HEK293T (cell line): Measurements from ENCODE around the gene KRT80.

Experiments
- BHLHE40 ChIP-seq: fragments of 450-650 bp; IDR thresholded peaks from 2 replicates; pipeline ENCODE4 v1.6.1; 2016; ENCODE audit warnings: mild to moderate bottlenecking, moderate library complexity, borderline replicate concordance
- CTBP1 ChIP-seq: fragments of 450-650 bp; IDR thresholded peaks from 2 replicates; pipeline ENCODE4 v1.6.1; 2016; ENCODE audit warnings: borderline replicate concordance
- FOXA1 ChIP-seq: fragments of 450-650 bp; IDR thresholded peaks from 2 replicates; pipeline ENCODE4 v1.6.1; 2016; ENCODE audit warnings: mild to moderate bottlenecking
- FOXK2 ChIP-seq: fragments of 450-650 bp; IDR thresholded peaks from 2 replicates; pipeline ENCODE4 v1.6.1; 2016; ENCODE audit warnings: mild to moderate bottlenecking
- FOXM1 ChIP-seq: fragments of 450-650 bp; IDR thresholded peaks from 2 replicates; pipeline ENCODE4 v1.6.1; 2017; ENCODE audit warnings: mild to moderate bottlenecking, borderline replicate concordance
- HDGF ChIP-seq: fragments of 450-650 bp; IDR thresholded peaks from 2 replicates; pipeline ENCODE4 v1.6.1; 2017; ENCODE audit warnings: antibody characterized with exemption, borderline replicate concordance
- L3MBTL2 ChIP-seq: fragments of 450-650 bp; conservative IDR thresholded peaks from 2 replicates; pipeline ENCODE4 v1.6.1; 2016; ENCODE audit warnings: mild to moderate bottlenecking
- SP1 ChIP-seq: fragments of 450-650 bp; IDR thresholded peaks from 2 replicates; pipeline ENCODE4 v1.6.1; 2017
- TARDBP ChIP-seq: fragments of 450-650 bp; IDR thresholded peaks from 2 replicates; pipeline ENCODE4 v1.6.1; 2016
- ZNF384 ChIP-seq: fragments of 450-650 bp; IDR thresholded peaks from 2 replicates; pipeline ENCODE4 v1.6.1; 2016
- TF ChIP-seq, protein P1 (sequence below): fragments of 450-650 bp; IDR thresholded peaks from 2 replicates; pipeline ENCODE4 v1.6.1; 2016

DNA sequence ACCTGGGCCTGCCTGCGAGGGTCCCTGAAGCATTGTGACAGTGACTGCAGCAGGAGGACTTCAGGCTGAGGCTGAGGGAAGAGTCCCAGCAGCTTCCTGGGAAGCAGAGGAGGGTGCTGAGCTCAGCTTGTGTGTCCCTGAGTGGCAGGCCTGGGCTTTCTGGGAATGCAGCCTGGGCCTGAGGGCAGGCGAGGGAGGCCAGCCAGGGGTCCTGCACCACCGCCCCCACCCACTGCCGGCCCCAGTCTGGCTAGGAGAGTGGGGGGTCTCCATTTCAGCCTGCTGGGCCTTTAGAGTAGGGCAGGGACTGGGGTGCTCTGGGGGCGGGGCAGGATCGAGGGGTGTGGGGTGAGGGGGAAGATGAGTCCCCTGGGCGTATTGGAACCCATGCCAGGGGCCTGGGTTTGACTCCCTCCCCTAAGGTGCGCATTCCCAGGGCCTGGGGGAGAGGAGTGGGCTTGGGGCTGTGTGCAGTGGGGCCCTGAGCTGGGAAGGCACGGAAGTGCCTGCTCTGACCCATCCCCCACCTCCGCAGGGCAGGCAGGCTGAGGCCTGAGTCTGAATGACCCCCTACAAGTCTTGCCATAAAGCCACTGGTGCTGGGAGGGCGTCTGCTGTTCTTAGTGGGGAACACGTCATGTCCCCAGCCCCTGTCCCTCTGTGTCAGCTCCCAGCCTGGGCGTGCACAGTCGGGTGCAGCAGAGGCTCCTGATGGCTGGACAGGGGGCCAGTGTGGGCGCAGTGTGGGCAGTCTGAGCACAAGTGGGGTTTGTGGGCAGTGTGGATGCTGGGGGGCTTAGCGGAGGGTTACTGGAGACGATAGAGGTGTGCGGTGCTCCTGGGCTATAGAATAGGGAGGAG, 46.4 kb downstream of the KRT80 start:
- TF ChIP-seq BHLHE40 = no peak
- TF ChIP-seq FOXM1 = no peak
- TF ChIP-seq, protein P1, sequence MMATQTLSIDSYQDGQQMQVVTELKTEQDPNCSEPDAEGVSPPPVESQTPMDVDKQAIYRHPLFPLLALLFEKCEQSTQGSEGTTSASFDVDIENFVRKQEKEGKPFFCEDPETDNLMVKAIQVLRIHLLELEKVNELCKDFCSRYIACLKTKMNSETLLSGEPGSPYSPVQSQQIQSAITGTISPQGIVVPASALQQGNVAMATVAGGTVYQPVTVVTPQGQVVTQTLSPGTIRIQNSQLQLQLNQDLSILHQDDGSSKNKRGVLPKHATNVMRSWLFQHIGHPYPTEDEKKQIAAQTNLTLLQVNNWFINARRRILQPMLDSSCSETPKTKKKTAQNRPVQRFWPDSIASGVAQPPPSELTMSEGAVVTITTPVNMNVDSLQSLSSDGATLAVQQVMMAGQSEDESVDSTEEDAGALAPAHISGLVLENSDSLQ = no peak
- TF ChIP-seq SP1 = no peak
- no peak for TF ChIP-seq FOXK2
- no peak for TF ChIP-seq CTBP1
- TF ChIP-seq ZNF384 = no peak
- TF ChIP-seq L3MBTL2 = no peak
- no peak for TF ChIP-seq HDGF
- TF ChIP-seq FOXA1 = no peak
- TF ChIP-seq TARDBP = no peak
